IPS-18c (cell line): ENCODE data around the gene ORAI3.
A peak's percentile ranks its signal among the peaks of the same experiment; 100 is the strongest.

Experiments used
- H3K4me3 ChIP-seq: 2 replicates; pipeline ENCODE4 v1.7.0; 2013; ENCODE audit warnings: low read depth, mild to moderate bottlenecking, low read length, moderate library complexity; ENCODE audit not compliant: insufficient read depth
- H3K9me3 ChIP-seq: one replicate; pipeline ENCODE4 v1.6.1; 2013; ENCODE audit warnings: mild to moderate bottlenecking, low read length, moderate library complexity; ENCODE audit not compliant: control insufficient read depth, insufficient read depth

Gene ORAI3

DNA sequence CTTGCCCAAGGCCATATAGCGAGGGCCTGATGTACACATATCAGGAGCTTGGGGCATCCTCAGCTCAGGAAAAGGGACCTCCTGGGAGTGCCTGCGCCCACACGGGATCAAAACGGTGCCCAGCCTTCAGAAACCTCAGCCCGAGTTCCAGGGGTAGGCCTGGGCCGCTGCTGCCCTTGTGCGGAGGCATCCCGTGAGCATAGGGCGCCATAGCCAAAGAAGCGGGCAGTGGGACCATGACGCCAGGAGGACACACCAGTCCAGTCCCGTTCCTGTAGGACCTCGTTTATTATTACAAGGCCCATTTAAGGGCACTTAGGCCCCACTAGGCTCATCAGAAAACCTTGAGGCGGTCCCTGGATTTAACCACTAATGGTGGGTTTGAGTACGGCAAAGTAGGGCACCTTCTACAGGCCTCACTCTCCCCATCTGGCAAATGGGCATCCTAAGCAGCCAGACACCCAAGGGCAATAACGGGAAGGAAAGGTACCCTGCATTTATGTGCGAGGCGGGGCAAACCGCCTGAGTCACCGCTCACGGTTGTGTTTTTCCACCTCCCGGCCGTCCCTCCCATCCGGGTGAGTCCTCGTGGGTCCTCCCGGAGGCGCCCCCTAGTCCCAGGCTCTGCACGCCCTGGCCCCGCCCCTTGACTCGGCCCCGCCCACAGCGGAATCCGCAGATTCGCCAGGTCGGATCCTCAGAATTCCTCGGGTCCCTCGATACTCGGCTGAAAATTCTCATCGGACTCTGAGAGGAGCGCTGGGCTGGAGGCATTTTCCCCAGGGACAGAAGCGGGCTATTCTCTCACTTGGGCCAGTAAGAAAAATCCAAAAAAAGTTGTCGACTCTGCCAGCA lies 8.0 kb downstream of the ORAI3 start:
- peak overlapping the region; percentile 100 for H3K4me3 ChIP-seq
- H3K9me3 ChIP-seq = no peaks in the 10 kb centered on the region

DNA sequence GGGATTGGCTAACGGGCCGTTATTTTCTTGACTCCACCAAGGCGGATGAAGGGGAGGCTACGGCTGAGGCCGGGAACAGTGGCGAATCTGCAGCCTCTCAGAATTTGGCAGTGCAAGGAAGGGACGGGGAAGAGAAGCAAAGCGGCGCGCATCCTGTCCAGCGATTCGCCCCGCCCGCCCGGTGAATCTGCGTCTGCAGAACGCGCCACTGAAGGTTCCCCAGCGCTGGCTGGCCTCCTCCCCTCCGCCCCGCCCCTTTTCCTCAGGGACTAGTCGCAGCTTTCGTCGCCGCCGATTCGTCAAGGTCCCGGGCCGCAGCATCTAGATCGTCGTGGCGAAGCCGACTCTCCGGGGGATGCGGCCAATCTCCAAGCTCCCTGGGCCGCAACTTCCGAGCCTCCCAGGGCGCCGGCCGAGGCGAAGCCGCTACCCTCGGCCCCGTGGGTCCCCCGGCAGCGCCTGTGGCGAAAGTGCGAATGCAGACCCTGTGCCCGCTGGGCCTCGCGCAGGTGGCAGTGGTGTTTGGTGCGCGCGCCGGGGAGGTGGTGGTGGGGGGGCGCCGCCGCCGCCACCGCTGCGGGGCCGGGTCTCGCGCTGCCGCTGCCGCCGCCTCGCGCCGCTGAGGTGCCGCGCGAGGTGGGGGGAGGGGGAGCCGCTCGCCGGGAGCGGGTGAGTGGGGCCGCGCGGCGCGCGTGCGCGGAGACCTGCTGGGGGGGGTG lies 8.7 kb downstream of the ORAI3 start, which contains the start of gene SETD1A:
Gene SETD1A (plus strand): TSS at position 299 of the 719 bp plus-strand sequence. CDS start 978 bp downstream, outside the sequence.
- H3K9me3 ChIP-seq = no peaks in the 10 kb centered on the region

DNA sequence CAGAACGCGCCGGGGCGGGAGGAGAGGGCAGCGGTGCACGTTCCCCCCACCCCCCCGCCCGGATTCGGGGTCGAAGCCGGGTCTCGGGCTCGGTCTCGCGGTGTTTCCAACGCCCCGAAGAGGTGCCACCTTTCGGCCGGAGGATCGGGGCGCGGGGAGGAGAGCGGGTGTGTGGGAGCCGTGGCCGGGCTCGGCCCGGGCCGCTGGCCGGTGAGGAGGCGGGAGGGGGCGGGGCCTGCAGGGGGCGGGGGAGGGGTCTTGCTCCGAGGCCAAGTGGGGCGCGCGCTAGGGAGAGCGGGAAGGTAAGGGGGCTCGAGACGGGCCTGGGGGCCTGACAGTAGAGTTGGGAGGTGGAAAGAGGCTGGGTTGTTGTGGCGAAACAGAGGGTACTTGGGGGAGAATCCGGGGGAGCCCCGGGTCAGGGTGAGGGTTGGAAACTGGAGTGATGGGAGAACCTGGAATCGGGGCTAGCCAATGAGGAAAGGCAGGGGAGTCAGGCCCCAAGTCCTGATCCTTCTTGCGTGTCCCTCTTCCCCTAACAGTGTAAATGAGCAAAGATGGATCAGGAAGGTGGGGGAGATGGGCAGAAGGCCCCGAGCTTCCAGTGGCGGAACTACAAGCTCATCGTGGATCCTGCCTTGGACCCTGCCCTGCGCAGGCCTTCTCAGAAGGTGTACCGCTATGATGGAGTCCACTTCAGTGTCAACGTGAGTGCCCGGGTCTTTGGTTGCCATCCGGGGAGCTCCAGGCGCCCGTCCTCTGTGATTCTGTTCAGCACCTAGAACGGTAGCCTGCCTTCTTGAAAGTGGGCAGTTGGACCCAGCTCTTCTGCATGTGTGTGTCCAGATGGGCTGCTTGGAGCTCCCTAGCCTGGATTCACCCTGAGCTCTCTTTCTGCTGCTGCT lies 9.6 kb downstream of the ORAI3 start:
- H3K4me3 ChIP-seq = peak overlapping the region; percentile 100
- H3K9me3 ChIP-seq = no peaks in the 10 kb centered on the region

More for the DNA sequence above, 8.7 kb downstream of the ORAI3 start, which contains the start of gene SETD1A:
- H3K4me3 ChIP-seq = peak within 1 kb of the TSS; percentile 100

DNA sequence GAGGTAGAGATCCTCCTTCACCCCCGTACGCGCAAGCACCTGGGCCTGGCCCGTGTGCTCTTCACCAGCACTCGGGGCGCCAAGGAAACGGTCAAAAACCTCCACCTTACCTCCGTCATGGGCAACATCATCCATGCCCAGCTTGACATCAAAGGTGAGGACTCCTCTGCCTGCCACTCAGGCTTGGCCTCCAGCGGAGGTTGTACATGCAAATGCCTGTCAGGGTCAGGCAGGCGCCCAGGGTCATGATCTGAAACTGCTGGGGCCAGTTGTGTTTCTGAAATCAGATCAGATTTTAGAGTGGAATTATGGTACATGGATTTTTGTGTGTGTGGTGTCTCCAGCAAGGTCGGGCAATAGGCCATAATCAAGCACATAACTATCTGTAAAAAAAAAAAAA lies 12.5 kb downstream of the ORAI3 start:
- Histone ChIP-seq H3K9me3 (no peaks in the 10 kb centered on the region), H3K4me3 (no peak overlapping the region)

DNA sequence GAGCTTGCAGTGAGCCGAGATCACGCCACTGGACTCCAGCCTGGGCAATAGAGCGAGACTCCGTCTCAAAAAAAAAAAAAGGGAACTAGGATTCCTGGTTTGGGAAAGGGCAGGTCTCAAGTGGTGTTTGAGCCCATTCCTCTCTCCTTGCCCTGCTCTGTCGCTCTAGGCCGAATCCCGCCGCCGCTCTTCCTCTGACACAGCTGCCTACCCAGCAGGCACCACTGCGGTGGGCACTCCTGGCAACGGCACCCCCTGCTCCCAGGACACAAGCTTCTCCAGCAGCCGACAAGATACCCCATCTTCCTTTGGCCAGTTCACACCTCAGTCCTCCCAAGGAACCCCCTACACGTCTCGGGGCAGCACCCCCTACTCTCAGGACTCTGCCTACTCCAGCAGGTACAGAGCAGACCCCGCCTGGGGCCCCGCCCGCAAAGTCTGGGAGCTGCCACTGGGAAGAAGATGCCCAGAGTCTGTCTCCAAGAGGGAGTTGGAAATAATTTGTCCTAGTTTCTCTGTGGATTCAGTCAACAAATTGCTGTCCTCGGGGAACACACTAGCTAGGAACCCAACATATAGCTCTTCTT lies 15.2 kb downstream of the ORAI3 start:
- Histone ChIP-seq H3K9me3 (no peaks in the 10 kb centered on the region), H3K4me3 (no peak overlapping the region)

DNA sequence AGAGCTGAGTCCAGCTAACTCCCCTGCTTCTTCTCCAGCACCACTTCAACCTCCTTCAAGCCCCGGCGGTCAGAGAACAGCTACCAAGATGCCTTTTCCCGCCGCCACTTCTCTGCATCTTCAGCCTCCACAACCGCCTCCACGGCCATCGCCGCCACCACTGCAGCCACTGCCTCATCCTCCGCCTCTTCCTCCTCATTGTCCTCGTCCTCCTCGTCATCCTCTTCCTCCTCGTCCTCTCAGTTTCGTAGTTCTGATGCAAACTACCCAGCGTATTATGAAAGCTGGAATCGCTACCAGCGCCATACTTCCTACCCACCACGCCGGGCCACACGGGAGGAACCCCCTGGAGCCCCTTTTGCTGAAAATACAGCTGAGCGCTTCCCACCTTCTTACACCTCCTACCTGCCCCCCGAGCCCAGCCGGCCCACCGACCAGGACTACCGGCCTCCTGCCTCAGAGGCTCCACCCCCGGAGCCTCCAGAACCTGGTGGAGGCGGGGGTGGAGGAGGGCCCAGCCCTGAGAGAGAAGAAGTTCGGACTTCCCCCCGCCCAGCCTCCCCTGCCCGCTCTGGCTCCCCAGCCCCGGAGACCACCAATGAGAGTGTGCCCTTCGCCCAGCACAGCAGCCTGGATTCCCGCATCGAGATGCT lies 15.8 kb downstream of the ORAI3 start:
- H3K9me3 ChIP-seq = no peaks in the 10 kb centered on the region

DNA sequence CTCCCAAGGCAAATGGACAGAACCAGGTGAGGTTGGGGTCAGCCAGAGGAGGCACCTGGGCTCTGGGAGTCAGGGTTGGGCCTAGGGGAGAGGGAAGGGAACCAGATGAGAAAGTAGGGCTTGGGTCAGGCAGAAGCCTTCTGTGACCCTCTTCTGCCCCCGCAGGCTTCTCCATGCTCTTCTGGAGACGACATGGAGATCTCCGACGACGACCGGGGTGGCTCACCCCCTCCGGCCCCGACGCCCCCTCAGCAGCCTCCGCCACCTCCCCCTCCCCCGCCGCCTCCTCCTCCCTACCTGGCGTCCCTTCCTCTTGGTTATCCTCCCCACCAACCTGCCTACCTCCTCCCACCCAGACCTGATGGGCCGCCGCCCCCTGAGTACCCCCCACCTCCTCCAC lies 16.6 kb downstream of the ORAI3 start:
- Histone ChIP-seq H3K9me3 (no peaks in the 10 kb centered on the region), H3K4me3 (no peak overlapping the region)

More for the DNA sequence above, 15.8 kb downstream of the ORAI3 start:
- no peak overlapping the region for H3K4me3 ChIP-seq

DNA sequence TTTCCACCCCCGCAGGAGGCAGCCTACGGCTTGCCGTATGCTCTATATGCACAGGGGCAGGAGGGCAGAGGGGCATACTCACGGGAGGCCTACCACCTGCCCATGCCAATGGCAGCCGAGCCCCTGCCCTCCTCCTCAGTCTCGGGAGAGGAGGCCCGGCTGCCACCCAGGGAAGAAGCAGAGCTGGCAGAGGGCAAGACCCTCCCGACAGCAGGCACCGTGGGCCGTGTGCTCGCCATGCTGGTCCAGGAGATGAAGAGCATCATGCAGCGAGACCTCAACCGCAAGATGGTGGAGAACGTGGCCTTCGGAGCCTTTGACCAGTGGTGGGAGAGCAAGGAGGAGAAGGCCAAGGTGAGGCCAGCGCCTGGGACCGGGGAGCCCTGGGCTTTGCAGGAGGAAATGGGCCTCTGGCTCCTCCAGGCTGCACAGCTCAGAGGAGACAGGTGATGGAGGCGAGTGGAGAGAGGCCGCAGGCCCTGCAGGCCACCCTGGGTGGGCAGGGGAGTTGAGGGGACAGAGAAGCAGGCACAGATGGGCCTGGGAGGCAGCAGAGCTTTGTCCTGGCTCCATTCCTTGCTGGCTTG lies 17.3 kb downstream of the ORAI3 start:
- Histone ChIP-seq H3K4me3 (no peak overlapping the region), H3K9me3 (no peaks in the 10 kb centered on the region)

DNA sequence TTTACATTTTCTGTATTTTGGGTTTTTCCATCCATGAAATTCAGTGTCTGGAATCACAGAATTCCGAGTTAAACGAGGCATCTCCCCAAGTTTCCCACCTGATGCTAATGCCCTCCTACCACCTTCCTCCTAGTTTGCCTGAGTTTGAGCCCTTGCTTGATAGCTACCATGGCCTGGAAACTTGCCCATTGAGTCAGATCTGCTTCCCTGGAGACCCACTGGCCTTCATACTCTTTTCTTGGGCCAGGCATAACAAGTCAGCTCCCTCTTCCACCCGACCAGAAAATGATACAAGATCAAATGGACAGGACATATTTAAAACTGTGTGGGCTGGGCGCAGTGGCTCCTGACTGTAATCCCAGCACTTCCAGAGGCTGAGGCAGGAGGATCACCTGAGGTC lies 18.9 kb downstream of the ORAI3 start:
- Histone ChIP-seq H3K9me3 (no peaks in the 10 kb centered on the region), H3K4me3 (no peak overlapping the region)

DNA sequence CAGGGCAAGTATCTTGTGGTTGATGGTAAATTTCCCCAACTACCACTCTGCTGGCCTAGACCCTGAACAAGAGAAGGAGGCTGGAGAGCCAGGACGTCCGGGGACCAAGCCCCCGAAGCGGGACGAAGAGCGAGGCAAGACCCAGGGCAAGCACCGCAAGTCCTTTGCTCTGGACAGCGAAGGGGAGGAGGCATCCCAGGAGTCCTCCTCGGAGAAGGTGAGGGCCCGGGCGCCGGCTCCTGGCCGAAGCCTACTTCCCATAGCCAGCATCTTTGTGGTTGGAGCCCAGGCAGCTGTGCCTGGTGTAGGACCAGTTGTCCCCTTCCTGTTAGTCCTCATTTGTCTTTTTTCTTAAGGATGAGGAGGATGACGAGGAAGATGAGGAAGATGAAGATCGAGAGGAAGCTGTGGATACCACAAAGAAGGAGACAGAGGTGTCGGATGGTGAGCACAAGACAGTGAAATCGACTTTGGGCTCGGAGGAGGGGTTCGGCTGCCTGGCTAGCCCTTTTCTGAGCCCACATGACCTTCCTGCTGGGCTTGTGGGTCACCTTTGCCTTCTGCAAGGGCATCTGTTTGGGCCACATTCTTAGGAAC lies 20.5 kb downstream of the ORAI3 start:
- no peak overlapping the region for H3K4me3 ChIP-seq

DNA sequence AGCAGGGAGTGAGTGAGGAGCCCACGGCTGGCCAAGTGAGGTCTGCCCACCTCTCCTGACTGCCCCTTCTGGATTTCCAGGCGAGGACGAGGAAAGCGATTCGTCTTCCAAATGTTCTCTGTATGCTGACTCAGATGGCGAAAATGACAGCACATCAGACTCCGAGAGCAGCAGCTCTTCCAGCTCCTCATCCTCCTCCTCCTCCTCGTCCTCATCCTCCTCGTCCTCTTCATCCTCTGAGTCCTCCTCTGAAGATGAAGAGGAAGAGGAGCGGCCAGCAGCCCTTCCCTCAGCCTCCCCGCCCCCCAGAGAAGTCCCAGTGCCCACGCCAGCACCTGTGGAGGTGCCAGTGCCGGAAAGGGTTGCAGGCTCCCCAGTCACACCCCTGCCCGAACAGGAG lies 22.4 kb downstream of the ORAI3 start:
- H3K4me3 ChIP-seq = no peak overlapping the region
- H3K9me3 ChIP-seq = no peaks in the 10 kb centered on the region

More for the DNA sequence above, 20.5 kb downstream of the ORAI3 start:
- no peaks in the 10 kb centered on the region for H3K9me3 ChIP-seq

DNA sequence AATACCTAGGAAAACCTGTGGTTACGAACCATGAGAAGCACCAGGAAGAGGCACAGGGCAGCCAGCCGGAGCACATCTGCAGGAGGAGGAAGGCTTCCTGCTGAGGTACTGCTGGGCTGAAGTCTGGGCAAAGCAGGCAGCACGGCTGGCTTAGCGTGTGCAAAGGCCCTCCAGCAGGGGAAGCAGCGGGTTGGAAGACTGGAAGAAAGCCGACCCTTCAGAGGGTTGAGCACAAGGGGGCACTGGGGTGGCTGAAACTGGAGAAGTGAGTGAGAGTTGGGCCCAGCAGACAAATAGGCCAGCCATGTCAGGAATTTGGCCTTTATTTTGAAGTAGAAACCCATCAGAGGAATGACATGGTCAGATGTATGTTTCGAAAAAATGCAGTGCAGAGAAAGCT lies 24.0 kb downstream of the ORAI3 start:
- H3K4me3 ChIP-seq = no peak overlapping the region
- no peaks in the 10 kb centered on the region for H3K9me3 ChIP-seq

DNA sequence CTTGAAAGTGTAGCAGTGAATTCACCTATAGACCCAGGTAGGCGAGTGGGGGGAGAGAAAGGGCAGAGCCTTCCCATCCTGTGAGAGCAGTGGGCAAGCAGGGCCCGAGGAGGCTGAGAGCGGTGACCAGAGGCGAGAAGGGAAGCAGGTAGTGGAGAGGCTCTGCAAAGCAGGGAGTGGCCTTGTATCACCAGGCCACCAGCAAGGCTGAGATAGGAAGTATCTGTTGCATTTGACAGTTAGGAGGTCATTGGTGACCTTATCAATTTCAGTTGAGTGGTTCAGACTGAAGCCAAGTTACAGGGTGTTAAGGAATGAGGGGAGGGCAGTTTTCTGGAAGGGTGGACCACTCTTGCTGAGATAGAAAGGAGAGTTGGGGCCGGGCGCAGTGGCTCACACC lies 25.5 kb downstream of the ORAI3 start:
- Histone ChIP-seq H3K9me3 (no peaks in the 10 kb centered on the region), H3K4me3 (no peak overlapping the region)

DNA sequence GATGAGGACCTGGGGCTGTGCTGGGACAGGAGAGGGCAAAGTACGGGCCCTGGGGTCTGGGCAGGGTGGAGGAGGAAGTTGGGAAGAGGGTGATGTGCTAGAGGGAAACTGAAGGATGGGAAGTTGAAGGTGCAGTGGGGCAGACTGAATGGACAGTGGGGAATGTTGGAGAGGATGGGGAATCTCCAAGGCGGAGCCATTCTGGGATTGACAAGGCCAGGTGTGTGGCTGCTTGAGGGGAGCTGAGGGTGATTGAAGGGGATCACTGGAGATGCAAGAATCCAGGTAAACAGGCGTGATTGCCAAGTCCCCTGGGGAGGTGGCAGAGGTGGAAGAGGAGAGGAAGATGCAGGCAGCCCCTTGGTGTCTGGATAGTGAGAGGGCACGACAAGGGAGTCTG lies 27.6 kb downstream of the ORAI3 start:
- no peak overlapping the region for H3K4me3 ChIP-seq
- no peaks in the 10 kb centered on the region for H3K9me3 ChIP-seq

DNA sequence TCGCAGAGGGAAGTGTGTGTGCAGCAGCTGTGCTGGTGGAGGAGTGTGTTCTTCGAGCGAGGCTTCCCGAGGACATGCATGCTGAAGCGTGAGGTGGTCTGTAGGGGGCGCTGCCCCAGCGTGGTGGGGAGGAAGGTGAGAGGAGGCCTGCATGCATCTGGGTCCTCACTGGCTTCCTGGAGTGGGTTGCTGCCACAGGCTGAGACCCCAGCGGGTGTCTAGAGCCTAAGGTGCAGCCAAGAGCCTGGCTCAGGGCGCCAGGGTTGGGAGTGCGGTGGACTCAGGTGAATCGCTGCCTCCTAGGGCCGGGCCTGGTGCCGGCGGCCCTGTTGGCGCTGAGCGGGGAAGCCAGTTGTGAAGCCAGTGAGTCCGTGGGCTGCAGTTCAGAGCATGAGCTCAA lies 28.6 kb downstream of the ORAI3 start:
- H3K9me3 ChIP-seq = no peaks in the 10 kb centered on the region
- H3K4me3 ChIP-seq = no peak overlapping the region
